IMR-90 (cell line): ENCODE results near the gene RAMP3. TPM values are rescaled to one million over a fixed set of nuclear protein-coding genes. Genes with fewer than 3 reads are reported as not detected.

Source experiments
- ATAC-seq: fragments of 200-7000 bp; cut with Tn5 transposase; 2 replicates; pipeline ENCODE4 v1.9.1; 2020; ENCODE audit warnings: low read depth, mild to moderate bottlenecking, moderate library complexity
- BruUV-seq: library from RNA; stranded (reverse); fragments of 400-500 nt; replicated peaks from 2 replicates; lab custom pipeline; 2021; lab: Mats Ljungman, UMichigan
- CTCF ChIA-PET: fragments of 300-600 bp; formaldehyde crosslinking; extraction: SDS; loops from one replicate; lab custom pipeline; 2021; ENCODE audit warnings: antibody characterized with exemption; lab: Yijun Ruan, JAX
- POLR2A ChIA-PET: fragments of 300-600 bp; sonication (Branson Sonifier 250); formaldehyde crosslinking; loops from one replicate; lab custom pipeline; 2022; ENCODE audit warnings: antibody characterized with exemption; ENCODE audit not compliant: unreplicated experiment; lab: Charles Lee
- DNase-seq: peaks from one replicate; pipeline ENCODE4 v3.0.0; 2013
- H2AFZ ChIP-seq: replicated peaks from 2 replicates; pipeline ENCODE3; 2013; ENCODE audit warnings: low read length, mild to moderate bottlenecking; ENCODE audit not compliant: poor library complexity
- H2AK5ac ChIP-seq: 2 replicates; pipeline ENCODE4 v1.6.1; 2013; ENCODE audit warnings: low read depth, low read length, inconsistent platforms
- H2AK9ac ChIP-seq: replicated peaks from 2 replicates; pipeline ENCODE3; 2013; ENCODE audit warnings: mild to moderate bottlenecking, low read depth, low read length, moderate library complexity; ENCODE audit not compliant: poor library complexity
- H2BK120ac ChIP-seq: 2 replicates; pipeline ENCODE4 v1.6.1; 2013; ENCODE audit warnings: low read depth, low read length, inconsistent platforms
- H2BK15ac ChIP-seq: 3 replicates; pipeline ENCODE4 v1.6.1; 2013; ENCODE audit warnings: low read depth, low read length, inconsistent platforms
- H2BK20ac ChIP-seq: 2 replicates; pipeline ENCODE4 v1.6.1; 2013; ENCODE audit warnings: low read depth, mild to moderate bottlenecking, inconsistent platforms, low read length, moderate library complexity
- H2BK5ac ChIP-seq: 2 replicates; pipeline ENCODE4 v1.6.1; 2013; ENCODE audit warnings: mild to moderate bottlenecking, low read depth, low read length, inconsistent platforms; ENCODE audit not compliant: poor library complexity, severe bottlenecking
- H3K14ac ChIP-seq: replicated peaks from 2 replicates; pipeline ENCODE4 v1.6.1; 2013; ENCODE audit warnings: low read depth, low read length, inconsistent platforms
- H3K18ac ChIP-seq: 2 replicates; pipeline ENCODE4 v1.6.1; 2013; ENCODE audit warnings: low read depth, low read length, control low read depth
- H3K23ac ChIP-seq: 2 replicates; pipeline ENCODE4 v1.6.1; 2013; ENCODE audit warnings: low read depth, low read length, inconsistent platforms
- H3K27ac ChIP-seq: 2 replicates; pipeline ENCODE4 v1.5.1; 2013; ENCODE audit warnings: mild to moderate bottlenecking, control low read depth, low read length; ENCODE audit not compliant: insufficient read depth
- H3K27me3 ChIP-seq: 2 replicates; pipeline ENCODE4 v1.6.1; 2013; ENCODE audit warnings: low read length; ENCODE audit not compliant: control insufficient read depth, insufficient read depth
- H3K36me3 ChIP-seq: 2 replicates; pipeline ENCODE4 v1.6.1; 2013; ENCODE audit warnings: low read length, mixed read lengths; ENCODE audit not compliant: control insufficient read depth, insufficient read depth
- H3K4ac ChIP-seq: 2 replicates; pipeline ENCODE4 v1.6.1; 2013; ENCODE audit warnings: low read depth, low read length, inconsistent platforms
- H3K4me1 ChIP-seq: 2 replicates; pipeline ENCODE4 v1.6.1; 2013; ENCODE audit warnings: low read length, mixed read lengths; ENCODE audit not compliant: control insufficient read depth, insufficient read depth
- H3K4me2 ChIP-seq: 2 replicates; pipeline ENCODE4 v1.6.1; 2013; ENCODE audit warnings: low read depth, mild to moderate bottlenecking, control low read depth, low read length, moderate library complexity
- H3K4me3 ChIP-seq: 2 replicates; pipeline ENCODE4 v1.5.1; 2013; ENCODE audit warnings: low read depth, mild to moderate bottlenecking, control low read depth, low read length, moderate library complexity; ENCODE audit not compliant: insufficient read depth
- H3K56ac ChIP-seq: 2 replicates; pipeline ENCODE4 v1.6.1; 2013; ENCODE audit warnings: low read length, inconsistent platforms; ENCODE audit not compliant: insufficient read depth; ENCODE audit errors: extremely low read depth
- H3K79me1 ChIP-seq, 2 experiments: 2 replicates each; pipeline ENCODE4 v1.6.1; 2013; ENCODE audit warnings: low read length in 2 of 2, inconsistent platforms in 1 of 2, low read depth in 1 of 2
- H3K9ac ChIP-seq: 2 replicates; pipeline ENCODE4 v1.6.1; 2013; ENCODE audit warnings: low read depth, low read length, control low read depth
- H3K9me1 ChIP-seq: 2 replicates; pipeline ENCODE4 v1.6.1; 2013; ENCODE audit warnings: low read length, inconsistent platforms; ENCODE audit not compliant: insufficient read depth
- H3K9me3 ChIP-seq: 2 replicates; pipeline ENCODE4 v1.6.1; 2013; ENCODE audit warnings: low read length; ENCODE audit not compliant: control insufficient read depth, insufficient read depth
- H4K20me1 ChIP-seq: 2 replicates; pipeline ENCODE4 v1.6.1; 2013; ENCODE audit warnings: low read length, inconsistent platforms; ENCODE audit not compliant: insufficient read depth
- H4K5ac ChIP-seq: 2 replicates; pipeline ENCODE4 v1.6.1; 2013; ENCODE audit warnings: mild to moderate bottlenecking, low read depth, low read length, control low read depth
- H4K8ac ChIP-seq, 2 experiments: 2 replicates each; pipeline ENCODE4 v1.6.1; 2013; ENCODE audit warnings: low read depth in 2 of 2, low read length in 2 of 2, control low read depth in 1 of 2, inconsistent platforms in 1 of 2
- H4K91ac ChIP-seq: 2 replicates; pipeline ENCODE4 v1.6.1; 2013; ENCODE audit warnings: low read depth, low read length, inconsistent platforms; ENCODE audit not compliant: insufficient read depth
- BHLHE40 ChIP-seq: fragments of 150-350 bp; IDR thresholded peaks from 2 replicates; pipeline ENCODE4 v1.6.1; 2016; ENCODE audit warnings: mild to moderate bottlenecking, low read depth, low read length
- CEBPB ChIP-seq: IDR thresholded peaks from 2 replicates; pipeline ENCODE4 v1.6.1; 2012; ENCODE audit warnings: low read depth, low read length, improper control_type of control experiment
- CHD1 ChIP-seq: IDR thresholded peaks from 2 replicates; pipeline ENCODE4 v1.6.1; 2012; ENCODE audit warnings: low read depth, low read length, improper control_type of control experiment
- CTCF ChIP-seq: conservative IDR thresholded peaks from 2 replicates; pipeline ENCODE4 v1.5.1; 2012; ENCODE audit warnings: mild to moderate bottlenecking, low read depth, low read length, improper control_type of control experiment
- ELK1 ChIP-seq: fragments of 150-350 bp; IDR thresholded peaks from 2 replicates; pipeline ENCODE4 v1.6.1; 2016; ENCODE audit warnings: low read depth, mild to moderate bottlenecking, low read length, moderate library complexity, borderline replicate concordance
- MAFK ChIP-seq: IDR thresholded peaks from 2 replicates; pipeline ENCODE4 v1.6.1; 2012; ENCODE audit warnings: low read depth, low read length, improper control_type of control experiment
- MAZ ChIP-seq: IDR thresholded peaks from 2 replicates; pipeline ENCODE4 v1.6.1; 2012; ENCODE audit warnings: low read depth, mild to moderate bottlenecking, low read length, improper control_type of control experiment, moderate library complexity, borderline replicate concordance
- MXI1 ChIP-seq: IDR thresholded peaks from 2 replicates; pipeline ENCODE4 v1.6.1; 2012; ENCODE audit warnings: low read depth, mild to moderate bottlenecking, low read length, moderate library complexity, borderline replicate concordance
- NFE2L2 ChIP-seq: fragments of 150-350 bp; IDR thresholded peaks from 2 replicates; pipeline ENCODE4 v1.6.1; 2016; ENCODE audit warnings: low read depth, mild to moderate bottlenecking, low read length
- RAD21 ChIP-seq: IDR thresholded peaks from 2 replicates; pipeline ENCODE4 v1.6.1; 2012; ENCODE audit warnings: low read length, improper control_type of control experiment
- RCOR1 ChIP-seq: IDR thresholded peaks from 2 replicates; pipeline ENCODE4 v1.6.1; 2012; ENCODE audit warnings: mild to moderate bottlenecking, low read length, improper control_type of control experiment; ENCODE audit not compliant: insufficient replicate concordance
- RFX5 ChIP-seq: IDR thresholded peaks from 2 replicates; pipeline ENCODE4 v1.8.0; 2012; ENCODE audit warnings: low read depth, mild to moderate bottlenecking, low read length, moderate library complexity
- SMC3 ChIP-seq: fragments of 150-350 bp; IDR thresholded peaks from 2 replicates; pipeline ENCODE4 v1.6.1; 2016; ENCODE audit warnings: low read depth, mild to moderate bottlenecking, antibody characterized with exemption, low read length, moderate library complexity
- USF2 ChIP-seq: fragments of 150-350 bp; IDR thresholded peaks from 2 replicates; pipeline ENCODE4 v1.6.1; 2017; ENCODE audit warnings: mild to moderate bottlenecking, antibody characterized with exemption, low read length, low read depth
- WGBS, 2 experiments: methylation state at CpG; one replicate each; pipeline versions ENCODE4 v1.1.5 to v1.1.7; 2013; ENCODE audit warnings: missing lambda C conversion rate in 2 of 2; ENCODE audit not compliant: insufficient read length in 1 of 2; ENCODE audit errors: extremely low coverage in 2 of 2; 5-methylcytosine and 5-hydroxymethylcytosine counted together
- dilution Hi-C: fragments of 300-500 bp; cut with HindIII; formaldehyde crosslinking; loops from one replicate; pipeline ENCODE4 v1.14.3; 2018; ENCODE audit warnings: low sequenced_read_pairs; ENCODE audit not compliant: unreplicated experiment
- in situ Hi-C: fragments of 300-500 bp; cut with MboI; formaldehyde crosslinking; loops from 3 replicates; pipeline ENCODE4 v1.14.3; 2019; ENCODE audit warnings: low sequenced_read_pairs, inconsistent platforms, mixed read lengths
- intact Hi-C: fragments of 100-400 bp; cut with micrococcal nuclease; formaldehyde crosslinking; loops from 2 replicates; pipeline ENCODE4 v1.10.0; 2022
- polyA plus RNA-seq, 3 experiments: library from polyadenylated mRNA; depleted of rRNA; stranded (reverse); fragments of >200 nt; gene quantifications; 2 replicates each; pipeline ENCODE4 v1.2.3, GENCODE V29; 2012; ENCODE audit warnings: low replicate concordance in 1 of 3
- total RNA-seq: library from RNA; depleted of rRNA; stranded (reverse); fragments of >200 nt; gene quantifications from 2 replicates; pipeline ENCODE4 v1.2.3, GENCODE V29; 2012

RAMP3 gene
- total and polyA plus RNA-seq, 2 of the 4 experiments (the other 2 are of a cell fraction): not detected

GRCh38 chr7:45212606-45213005, 55.0 kb downstream of the RAMP3 start:
- no peak overlapping the region for H2AK5ac ChIP-seq
- no peaks in the 10 kb centered on the region for H3K36me3 ChIP-seq
- H3K79me1 ChIP-seq: no peaks in the 10 kb centered on the region
- H4K8ac ChIP-seq: no peak overlapping the region
- H3K4ac ChIP-seq: no peak overlapping the region
- BruUV-seq: no TSS peak
- peaks cover 25% of the 10 kb centered on the region for H3K27me3 ChIP-seq
- in situ Hi-C loops (no loop called here), intact Hi-C loops (no loop called here), dilution Hi-C loops (no loop called here)
- no peak for TF ChIP-seq MAZ
- no peak for TF ChIP-seq CEBPB
- no peak for TF ChIP-seq SMC3
- TF ChIP-seq CHD1: no peak
- no peak for TF ChIP-seq CTCF
- TF ChIP-seq ELK1: no peak
- TF ChIP-seq NFE2L2: no peak
- no peak for TF ChIP-seq RFX5
- no peak for TF ChIP-seq RCOR1
- no peak for TF ChIP-seq RAD21
- TF ChIP-seq MXI1: no peak
- TF ChIP-seq USF2: no peak
- no peak for TF ChIP-seq BHLHE40
- TF ChIP-seq MAFK: no peak
- H3K18ac ChIP-seq: no peak overlapping the region
- no peak overlapping the region for H2BK20ac ChIP-seq
- H4K5ac ChIP-seq: no peak overlapping the region
- no peak overlapping the region for H3K4me3 ChIP-seq
- CTCF ChIA-PET: no interaction called here
- POLR2A ChIA-PET: no interaction called here
- ATAC-seq (no peak), DNase-seq (no peak)
- H4K91ac ChIP-seq: no peak overlapping the region
- no peaks in the 10 kb centered on the region for H3K9me3 ChIP-seq
- no peaks in the 10 kb centered on the region for H3K4me1 ChIP-seq
- H2AK9ac ChIP-seq: no peak overlapping the region
- no peak overlapping the region for H2BK15ac ChIP-seq
- no peaks in the 10 kb centered on the region for H3K9me1 ChIP-seq
- H3K56ac ChIP-seq: no peak overlapping the region
- no peak overlapping the region for H3K23ac ChIP-seq
- no peak overlapping the region for H3K9ac ChIP-seq
- H4K20me1 ChIP-seq: no peaks in the 10 kb centered on the region
- no peak overlapping the region for H2AFZ ChIP-seq
- 67% methylated on average over 2 of the region's 5 CpGs; no CpG with 5 or more reads in 1 of the 2 experiments for WGBS, 2 experiments
- H3K27ac ChIP-seq: no peak overlapping the region
- H3K4me2 ChIP-seq: no peak overlapping the region
- H2BK120ac ChIP-seq: no peak overlapping the region
- H2BK5ac ChIP-seq: no peak overlapping the region
- no peak overlapping the region for H3K14ac ChIP-seq
